HG02610 (cell line): ENCODE measurements around the gene CDK5R2.
"Not testable (repeated sequence)": the region's sequence is repeated elsewhere in the genome, so short reads cannot be mapped to it uniquely, and the experiment has no call there.

Experiments
- ATAC-seq: cut with Tn5 transposase; IDR thresholded peaks from one replicate; pipeline ENCODE4 v1.9.1; 2021; ENCODE audit warnings: mild to moderate bottlenecking, moderate library complexity; ENCODE audit not compliant: unreplicated experiment

The CDK5R2 gene

DNA sequence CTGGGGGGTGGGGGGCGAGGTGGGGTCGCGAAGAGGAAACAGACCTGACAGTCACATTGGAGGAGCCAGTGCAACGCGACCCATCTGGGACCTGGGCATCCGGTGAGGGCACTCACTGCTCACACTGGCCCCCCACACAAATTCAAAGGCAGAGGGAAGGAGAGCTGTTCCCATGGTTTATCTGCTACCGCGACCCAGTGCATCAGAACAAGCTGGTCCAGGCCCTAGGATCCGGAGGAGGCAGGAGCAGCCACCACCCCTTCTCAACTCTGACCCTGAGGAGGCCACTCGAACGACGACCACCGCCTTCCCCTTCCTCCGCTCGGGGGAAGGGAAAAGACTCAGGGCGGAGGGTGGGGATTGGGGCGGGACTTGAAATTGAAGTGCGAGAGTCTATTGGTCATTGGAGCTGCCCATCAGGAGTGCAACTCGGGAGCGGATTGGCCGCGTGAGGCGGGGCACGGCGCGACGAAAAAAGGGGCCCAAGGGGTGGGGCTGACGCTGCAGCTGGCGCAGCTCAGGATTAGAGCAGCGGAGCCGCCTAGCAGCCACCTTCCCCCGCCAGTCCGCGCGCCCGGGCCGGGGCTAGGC is at the start of gene CDK5R2:
CDK5R2 (plus strand) TSS at position 526 of the 591 bp plus-strand sequence. CDS start 155 bp downstream, outside the sequence.
- ATAC-seq, result peak; percentile 93

DNA sequence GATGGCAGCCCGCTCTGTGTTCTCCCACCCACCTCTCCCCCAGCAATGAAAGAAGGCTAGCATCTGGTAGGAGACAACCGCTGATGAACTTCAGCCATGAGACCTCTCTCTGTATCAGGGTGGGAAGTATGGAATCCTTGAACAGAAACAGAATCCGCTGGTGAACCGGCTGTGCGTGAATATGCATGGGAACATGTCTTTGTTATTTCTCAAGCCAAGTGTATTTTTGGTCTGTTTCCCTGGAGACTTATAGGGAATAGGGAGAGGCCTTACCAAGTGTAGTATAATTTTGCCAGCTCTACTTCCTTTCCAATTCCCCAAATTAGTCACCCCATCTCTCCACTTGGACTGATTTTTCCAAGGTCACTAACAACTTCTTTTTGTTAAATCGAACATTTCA is 48.7 kb upstream of the CDK5R2 start:
- ATAC-seq, result no peak

DNA sequence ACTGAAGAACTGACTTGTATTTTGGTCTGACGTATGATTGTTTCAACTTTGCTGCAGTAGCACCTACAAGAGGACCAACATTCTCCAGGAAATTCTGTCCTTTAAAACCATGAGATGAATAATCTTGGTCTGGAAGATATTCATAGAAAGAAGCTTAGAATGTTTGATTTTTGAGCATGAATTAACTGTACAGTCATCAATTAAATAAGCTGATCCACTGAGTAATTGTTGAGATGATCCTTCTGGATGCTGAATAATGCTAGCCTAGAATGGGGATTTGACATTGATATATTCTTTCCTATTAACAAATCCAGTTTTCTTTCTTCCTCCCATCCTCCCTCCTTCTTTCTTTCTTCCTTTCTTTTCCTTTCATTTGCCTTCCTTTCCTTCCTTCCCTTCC is 39.0 kb upstream of the CDK5R2 start:
- no peak for ATAC-seq

DNA sequence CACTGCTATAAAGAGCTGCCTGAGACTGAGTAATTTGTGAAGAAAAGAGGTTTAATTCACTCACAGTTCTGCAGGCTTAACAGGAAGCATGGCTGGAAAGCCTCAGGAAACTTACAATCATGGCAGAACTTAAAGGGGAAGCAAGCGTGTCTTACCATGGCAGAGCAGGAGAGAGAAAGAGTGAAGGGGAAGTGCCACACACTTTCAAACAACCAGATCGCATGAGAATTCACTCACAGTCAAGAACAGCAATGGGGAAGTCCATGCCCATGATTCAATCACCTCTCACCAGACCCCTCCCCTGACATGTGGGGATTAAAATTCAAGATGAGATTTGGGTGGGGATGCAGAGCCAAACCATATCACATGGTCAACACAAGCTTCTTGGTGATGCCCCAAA is 34.7 kb upstream of the CDK5R2 start:
- no peak for ATAC-seq

DNA sequence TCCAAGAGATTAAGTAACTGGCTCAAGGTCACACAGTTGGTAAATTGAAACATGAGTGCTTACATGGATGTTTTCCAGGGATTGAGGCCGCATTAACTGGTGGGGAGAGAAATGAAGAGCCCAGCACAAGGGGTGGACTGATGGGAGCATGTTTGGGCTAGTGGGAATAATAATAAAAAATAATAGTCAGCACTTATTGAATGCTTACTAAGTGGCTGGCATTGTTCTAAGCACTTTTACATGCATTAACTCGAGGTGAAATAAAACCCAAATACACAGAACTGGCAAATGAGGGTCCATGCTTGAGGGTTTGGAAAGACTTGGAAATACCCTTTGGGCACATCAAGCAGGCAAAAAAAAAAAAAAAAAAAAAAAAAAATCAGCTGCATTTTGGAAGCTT is 34.0 kb upstream of the CDK5R2 start:
- no peak for ATAC-seq

DNA sequence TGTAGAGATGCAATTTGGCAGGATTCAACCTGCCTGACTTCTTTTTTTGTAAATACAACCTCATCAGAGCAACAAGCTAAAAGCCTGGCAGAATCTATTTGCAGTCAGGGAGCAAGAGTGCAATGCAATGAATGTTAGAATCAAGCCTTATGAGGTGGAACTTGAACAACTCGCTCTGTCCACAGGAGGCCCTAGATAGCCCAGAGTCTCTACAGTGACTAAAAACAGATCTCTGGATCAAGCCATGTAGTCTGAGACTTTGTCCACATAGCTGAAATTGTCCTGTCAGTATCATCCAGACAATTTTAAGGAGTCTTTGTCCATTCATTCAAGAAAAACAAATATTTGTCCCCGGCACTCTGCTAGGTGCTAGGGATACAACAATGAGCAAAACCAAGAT is 32.0 kb upstream of the CDK5R2 start:
- no peak for ATAC-seq

DNA sequence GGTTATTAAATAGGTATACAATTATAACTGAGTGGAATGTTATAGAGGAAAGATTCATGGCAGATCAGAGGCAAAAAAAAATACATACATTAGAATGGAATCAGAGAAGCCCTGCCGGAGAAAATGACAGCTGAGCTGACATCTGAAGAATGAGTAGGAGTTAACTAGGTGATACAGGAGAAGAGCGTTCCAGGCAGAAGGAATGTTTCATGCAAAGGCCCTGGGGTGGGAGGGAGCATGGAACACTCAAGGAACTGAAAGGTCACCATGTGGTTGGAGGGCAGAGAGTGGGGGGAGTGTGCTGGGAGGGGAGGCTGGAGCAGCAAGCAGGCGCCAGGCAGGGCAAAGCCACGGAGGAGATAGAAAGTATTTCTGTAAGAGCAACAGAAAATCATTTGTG is 31.6 kb upstream of the CDK5R2 start:
- ATAC-seq, result no peak

DNA sequence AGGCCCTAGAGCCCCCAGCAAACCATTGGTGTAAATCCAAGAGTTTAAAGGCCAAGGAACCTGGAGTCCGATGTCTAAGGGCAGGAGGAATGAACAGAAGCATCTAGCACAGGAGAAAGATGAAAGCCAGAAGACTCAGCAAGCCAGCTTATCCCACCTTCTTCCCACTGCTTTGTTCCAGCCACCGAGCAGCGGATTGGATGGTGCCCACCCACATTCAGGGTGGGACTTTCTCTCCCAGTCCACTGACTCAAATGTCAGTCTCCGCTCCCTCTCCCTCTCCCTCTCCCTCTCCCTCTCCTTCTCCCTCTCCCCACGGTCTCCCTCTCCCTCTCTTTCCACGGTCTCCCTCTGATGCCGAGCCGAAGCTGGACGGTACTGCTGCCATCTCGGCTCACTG is 29.0 kb upstream of the CDK5R2 start:
- not testable (repeated sequence) for ATAC-seq

DNA sequence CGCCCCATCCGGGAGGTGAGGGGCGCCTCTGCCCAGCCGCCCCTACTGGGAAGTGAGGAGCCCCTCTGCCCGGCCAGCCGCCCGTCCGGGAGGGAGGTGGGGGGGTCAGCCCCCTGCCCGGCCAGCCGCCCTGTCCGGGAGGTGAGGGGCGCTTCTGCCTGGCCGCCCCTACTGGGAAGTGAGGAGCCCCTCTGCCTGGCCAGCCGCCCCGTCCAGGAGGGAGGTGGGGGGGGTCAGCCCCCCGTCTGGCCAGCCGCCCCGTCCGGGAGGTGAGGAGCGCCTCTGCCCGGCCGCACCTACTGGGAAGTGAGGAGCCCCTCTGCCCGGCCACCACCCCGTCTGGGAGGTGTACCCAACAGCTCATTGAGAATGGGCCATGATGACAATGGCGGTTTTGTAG is 27.7 kb upstream of the CDK5R2 start:
- ATAC-seq, result not testable (repeated sequence)

DNA sequence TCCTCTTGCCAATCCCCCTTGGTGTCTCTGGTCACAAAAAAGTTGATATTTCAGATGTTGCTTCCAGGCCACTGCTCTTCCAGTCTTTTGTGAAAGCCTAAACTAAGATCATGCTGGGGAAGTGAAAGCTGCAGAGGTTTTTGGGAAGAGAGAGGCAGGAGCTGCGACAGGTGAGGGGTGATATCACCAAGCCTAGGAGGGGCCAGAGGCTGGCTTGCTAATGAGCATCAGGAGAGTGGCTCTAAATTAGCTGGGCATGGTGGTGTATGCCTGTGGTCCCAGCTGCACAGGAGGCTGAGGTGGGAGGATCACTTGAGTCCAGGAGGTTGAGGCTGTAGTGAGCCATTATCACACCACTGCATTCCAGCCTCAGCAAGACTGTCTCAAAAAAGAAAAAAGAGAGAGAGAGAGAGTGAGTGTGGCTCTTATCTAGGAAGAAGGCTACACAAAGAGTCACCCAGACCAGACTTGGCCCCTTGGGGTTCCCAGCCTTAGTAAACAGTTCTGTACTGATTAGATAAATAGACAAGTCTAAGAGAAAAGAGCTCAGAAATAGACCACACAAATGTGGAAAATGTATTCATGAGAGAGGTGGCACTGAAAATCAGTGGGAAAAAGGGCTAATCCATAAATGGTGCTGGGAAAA is 14.6 kb upstream of the CDK5R2 start:
- ATAC-seq, result no peak

DNA sequence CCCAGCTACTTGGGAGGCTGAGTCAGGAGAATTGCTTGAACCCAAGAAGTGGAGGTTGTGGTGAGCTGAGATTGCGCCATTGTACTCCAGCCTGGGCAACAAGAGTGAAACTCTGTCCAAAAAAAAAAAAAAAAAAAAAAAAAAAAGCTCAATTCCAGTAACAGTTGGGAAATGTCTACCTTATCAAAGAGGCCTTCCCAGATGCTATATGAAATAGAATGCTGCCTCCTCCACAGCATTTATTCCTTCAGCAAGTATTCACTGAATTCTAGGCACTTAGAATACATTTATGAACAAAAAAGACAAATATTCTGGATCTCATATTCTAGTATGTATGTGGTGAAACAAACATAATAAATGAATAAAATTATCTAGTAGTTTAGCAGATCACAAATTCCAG is 12.8 kb upstream of the CDK5R2 start:
- ATAC-seq, result no peak

DNA sequence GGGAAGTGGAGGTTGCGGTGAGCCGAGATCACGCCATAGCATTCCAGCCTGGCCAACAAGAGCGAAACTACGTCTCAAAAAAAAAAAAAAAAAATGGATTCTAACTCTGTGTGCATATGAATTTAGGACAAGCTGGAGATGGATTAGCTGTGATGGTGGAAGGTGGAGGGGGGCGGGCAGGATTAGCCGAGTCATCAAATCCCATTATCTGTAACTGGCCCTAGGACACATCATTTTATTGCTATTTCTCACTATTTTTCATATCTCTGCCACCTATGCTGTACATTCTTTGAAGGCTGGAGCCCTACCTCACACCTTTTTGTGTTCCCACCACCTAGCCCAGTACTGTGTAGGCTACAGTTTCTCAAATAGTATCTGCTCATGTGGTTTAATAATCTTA is 7.3 kb upstream of the CDK5R2 start:
- ATAC-seq, result no peak

DNA sequence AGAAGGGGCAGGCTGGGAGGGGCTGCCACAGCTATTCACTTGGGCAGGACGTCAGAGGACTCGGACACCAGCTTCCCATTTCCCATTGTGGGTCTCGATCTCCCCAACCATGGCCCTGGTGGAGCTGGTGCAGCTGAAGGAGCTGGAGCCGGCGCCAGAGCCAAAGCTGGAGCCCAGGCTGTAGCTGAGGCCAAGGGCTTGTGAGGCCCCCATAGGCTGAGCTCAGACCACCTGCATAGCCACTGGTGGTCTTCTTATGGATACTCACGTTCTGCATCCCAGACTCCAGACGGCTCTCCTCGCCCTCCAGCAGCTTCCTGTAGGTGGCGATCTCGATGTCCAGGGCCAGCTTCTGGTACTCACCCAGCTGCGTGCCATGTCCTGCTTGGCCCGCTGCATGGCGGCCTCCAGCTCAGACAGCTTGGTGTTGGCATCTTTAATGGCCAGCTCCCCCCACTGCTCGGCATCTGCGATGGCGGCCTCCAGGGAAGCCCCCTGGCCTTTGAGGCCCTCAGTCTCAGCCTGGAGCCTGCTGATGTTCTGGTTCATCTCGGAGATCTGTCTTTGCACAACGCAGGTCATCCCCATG is 6.0 kb upstream of the CDK5R2 start:
- no peak for ATAC-seq

DNA sequence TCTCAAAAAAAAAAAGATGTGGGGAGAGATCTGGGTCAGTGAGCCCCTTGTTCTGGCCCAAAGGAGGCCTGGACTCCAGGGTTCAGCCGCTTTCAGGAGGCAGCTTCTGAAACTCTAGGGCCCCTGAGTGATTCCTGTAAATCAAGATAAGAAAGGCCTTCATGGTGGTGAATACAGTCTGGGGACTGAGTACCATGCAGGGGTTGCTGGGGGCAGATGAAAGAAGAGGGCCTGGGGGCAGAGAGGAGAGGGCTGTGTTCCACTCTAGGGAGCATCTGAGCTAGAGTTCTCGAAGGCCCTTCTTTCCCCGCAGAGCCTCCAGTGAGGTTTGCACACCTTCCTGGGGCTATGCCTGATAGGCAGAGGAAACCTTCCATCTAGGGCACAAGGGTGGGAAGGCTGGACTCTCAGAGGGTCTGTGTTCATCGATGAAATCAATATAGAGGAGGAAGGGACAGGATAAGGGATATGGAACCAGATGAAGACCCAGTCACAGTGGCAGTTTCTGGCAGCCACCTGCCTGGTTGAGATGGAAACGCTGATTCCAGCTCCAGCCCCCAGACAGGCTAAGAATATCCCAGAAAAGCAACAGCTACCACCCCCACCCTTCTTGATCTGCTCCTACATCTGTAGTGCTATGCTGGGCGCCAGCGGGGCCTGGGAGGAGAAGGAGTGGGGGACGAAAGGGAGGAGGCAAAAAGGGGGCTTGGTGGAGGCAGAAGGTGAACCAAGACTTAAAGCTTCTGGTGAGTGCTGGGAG is 4.7 kb upstream of the CDK5R2 start:
- ATAC-seq, result no peak

DNA sequence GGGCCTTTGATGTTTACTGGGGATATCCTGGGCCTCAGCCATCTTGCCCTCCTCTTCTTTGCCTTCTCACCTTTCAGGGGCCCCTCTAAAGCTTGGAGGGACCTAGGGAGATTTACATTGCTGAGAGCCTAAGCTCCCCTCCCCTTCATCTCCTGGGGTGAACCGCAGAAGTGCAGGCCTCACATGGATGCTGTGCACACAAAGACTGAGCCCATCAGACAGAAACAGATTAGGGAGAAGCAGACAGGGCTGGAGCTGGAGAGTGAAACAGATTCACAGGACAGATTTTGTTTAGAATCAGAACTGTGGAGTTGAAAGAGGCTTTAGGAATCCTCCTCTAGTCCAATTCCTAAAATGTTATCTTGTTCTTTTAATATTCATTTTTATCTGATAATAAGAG is 3.4 kb upstream of the CDK5R2 start:
- no peak for ATAC-seq

DNA sequence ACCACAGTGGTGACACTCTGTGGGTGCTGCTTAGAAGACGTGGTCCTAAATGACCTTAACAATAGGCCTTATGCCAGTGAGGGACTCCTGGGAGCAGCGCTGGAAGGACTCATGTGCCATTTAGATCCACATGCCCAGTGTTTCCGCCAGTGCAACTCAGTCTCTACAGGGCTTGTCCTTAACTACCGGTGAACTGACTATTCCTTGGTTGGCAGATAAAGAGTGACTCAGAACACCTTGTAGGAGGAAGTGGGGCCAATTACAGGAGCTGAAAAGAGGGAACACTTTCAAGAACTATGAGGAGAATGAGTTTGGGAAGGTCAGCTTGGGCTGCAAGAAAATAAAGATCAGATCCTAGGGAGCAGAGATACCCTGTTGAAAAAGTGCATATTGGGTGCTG is 1.8 kb upstream of the CDK5R2 start:
- ATAC-seq, result no peak

DNA sequence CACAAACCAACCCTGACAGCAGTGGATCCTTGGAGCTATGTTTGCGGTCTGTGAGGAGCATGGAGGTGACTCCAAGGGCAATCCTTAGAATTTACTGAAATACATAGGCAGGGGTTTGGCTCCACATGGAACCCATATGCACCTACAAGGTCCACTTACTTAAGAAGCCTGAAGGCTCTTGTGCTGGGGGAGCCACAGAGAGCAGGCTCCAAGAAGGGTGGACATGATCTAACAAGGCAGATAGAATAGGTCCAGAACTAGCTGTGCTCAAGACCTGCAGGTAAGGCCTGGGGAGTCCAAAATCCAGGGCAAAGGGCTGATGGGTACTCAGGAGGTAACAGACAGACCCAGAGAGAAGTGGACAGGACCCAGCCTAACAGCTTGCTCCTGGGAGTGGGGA is 1.2 kb upstream of the CDK5R2 start:
- no peak for ATAC-seq

DNA sequence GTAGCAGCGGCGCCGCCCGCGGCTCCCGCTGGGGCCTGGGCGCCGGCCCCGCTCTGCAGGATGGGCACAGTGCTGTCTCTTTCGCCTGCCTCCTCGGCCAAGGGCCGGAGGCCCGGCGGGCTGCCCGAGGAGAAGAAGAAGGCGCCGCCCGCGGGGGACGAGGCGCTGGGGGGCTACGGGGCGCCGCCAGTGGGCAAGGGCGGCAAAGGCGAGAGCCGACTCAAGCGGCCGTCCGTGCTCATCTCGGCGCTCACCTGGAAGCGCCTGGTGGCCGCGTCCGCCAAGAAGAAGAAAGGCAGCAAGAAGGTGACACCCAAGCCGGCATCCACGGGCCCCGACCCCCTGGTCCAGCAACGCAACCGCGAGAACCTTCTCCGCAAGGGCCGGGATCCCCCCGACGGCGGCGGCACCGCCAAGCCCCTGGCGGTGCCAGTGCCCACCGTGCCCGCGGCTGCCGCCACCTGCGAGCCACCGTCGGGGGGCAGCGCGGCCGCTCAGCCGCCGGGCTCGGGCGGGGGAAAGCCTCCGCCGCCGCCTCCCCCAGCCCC is 369 bp downstream of the CDK5R2 start:
- ATAC-seq, result no peak

DNA sequence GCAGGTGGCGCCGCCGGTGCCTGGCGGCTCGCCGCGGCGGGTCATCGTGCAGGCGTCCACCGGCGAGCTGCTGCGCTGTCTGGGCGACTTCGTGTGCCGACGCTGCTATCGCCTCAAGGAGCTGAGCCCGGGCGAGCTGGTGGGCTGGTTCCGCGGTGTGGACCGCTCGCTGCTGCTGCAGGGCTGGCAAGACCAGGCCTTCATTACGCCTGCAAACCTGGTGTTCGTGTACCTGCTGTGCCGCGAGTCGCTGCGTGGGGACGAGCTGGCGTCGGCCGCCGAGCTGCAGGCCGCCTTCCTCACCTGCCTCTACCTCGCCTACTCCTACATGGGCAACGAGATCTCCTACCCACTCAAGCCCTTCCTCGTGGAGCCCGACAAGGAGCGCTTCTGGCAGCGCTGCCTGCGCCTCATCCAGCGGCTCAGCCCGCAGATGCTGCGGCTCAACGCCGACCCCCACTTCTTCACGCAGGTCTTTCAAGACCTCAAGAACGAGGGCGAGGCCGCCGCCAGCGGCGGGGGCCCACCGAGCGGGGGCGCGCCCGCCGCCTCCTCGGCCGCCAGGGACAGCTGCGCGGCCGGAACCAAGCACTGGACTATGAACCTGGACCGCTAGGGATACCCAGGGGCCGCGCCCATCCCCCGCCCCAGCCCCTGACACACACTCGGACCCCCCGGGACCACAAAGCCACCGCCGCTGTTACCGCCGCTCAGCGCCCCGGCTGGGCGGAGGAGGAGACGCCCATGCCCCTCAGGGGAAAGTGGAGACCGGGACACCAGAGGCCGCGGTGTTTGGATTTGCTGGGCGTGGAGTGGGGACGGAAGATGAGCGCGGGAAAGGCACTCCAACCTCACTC is 1.1 kb downstream of the CDK5R2 start:
- ATAC-seq, result no peak

DNA sequence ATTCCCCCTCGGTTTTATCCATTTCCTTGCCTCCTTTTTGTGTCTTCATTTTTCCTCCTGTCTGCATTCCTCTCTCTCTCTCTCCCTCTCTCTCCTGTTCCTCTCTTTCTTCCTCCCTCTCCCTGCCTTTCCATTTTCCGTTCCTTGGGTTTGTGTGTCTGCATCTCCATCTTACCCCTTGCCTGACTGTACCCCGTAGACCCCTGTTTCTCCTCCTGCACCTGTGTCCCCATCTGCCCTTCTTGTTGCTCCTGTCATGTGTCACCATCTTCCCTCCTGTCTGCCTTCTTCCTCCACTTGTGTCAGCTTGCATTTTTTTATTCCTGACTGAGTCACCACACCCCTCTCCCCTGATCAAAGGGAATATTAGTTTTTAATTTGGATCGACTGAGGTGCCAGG is 1.8 kb downstream of the CDK5R2 start:
- no peak for ATAC-seq
